CD4-positive, alpha-beta T cell treated with Interferon alpha-2 for 1 hour (primary cell): Measurements from ENCODE around the gene ESRRB.

Source experiments
- DNase-seq, 2 donors: peaks; one replicate each; pipeline ENCODE4 v3.0.0-alpha.2; 2020 to 2022

Gene ESRRB

GRCh38 chr14:76375947-76376404 lies at the start of gene ESRRB:
ESRRB (plus strand) TSS chr14:76376137; CDS start chr14:76376402, 265 bp downstream.
- DNase-seq = no peak

GRCh38 chr14:76326918-76327689 lies 48.8 kb upstream of the ESRRB start:
- DNase-seq = no peak

GRCh38 chr14:76328457-76329137 lies 47.3 kb upstream of the ESRRB start:
- DNase-seq = no peak

GRCh38 chr14:76329154-76329928 lies 46.6 kb upstream of the ESRRB start:
- DNase-seq = no peak

- no peak for DNase-seq
These were observed 46.0 kb upstream of the ESRRB start for GRCh38 chr14:76329951-76330350.

GRCh38 chr14:76330411-76331327 lies 45.3 kb upstream of the ESRRB start:
- no peak for DNase-seq

- DNase-seq = no peak
These were observed 44.5 kb upstream of the ESRRB start for GRCh38 chr14:76331328-76332011.

GRCh38 chr14:76333664-76334063 lies 42.3 kb upstream of the ESRRB start:
- DNase-seq = no peak

GRCh38 chr14:76334316-76334715 lies 41.6 kb upstream of the ESRRB start:
- no peak for DNase-seq

- DNase-seq = no peak
These were observed 39.1 kb upstream of the ESRRB start for GRCh38 chr14:76336876-76337275.

- DNase-seq = no peak
These were observed 38.0 kb upstream of the ESRRB start for GRCh38 chr14:76337635-76338545.

GRCh38 chr14:76339728-76340615 lies 36.0 kb upstream of the ESRRB start:
- DNase-seq = no peak

- no peak for DNase-seq
These were observed 32.6 kb upstream of the ESRRB start for GRCh38 chr14:76343386-76343785.

- no peak for DNase-seq
These were observed 29.4 kb upstream of the ESRRB start for GRCh38 chr14:76346391-76347160.

GRCh38 chr14:76348898-76349297 lies 27.0 kb upstream of the ESRRB start:
- DNase-seq = no peak

GRCh38 chr14:76349993-76350392 lies 25.9 kb upstream of the ESRRB start:
- no peak for DNase-seq

- no peak for DNase-seq
These were observed 25.3 kb upstream of the ESRRB start for GRCh38 chr14:76350671-76351070.

- no peak for DNase-seq
These were observed 24.0 kb upstream of the ESRRB start for GRCh38 chr14:76351941-76352340.
